Stimulated activated CD4-positive, alpha-beta T cell treated with anti-CD3 and anti-CD28 coated beads, Interleukin-12 subunit alpha, Interleukin-12 subunit beta, amount 100 ng/mL, for 48 hours (primary cell): ENCODE results near the gene MBD3L2B.

Source experiments
- DNase-seq, 3 donors: peaks; one replicate each; pipeline ENCODE4 v3.0.0-alpha.2; 2020; ENCODE audit warnings: low read depth in 2 of 3, low spot score in 1 of 3

MBD3L2B gene

DNA sequence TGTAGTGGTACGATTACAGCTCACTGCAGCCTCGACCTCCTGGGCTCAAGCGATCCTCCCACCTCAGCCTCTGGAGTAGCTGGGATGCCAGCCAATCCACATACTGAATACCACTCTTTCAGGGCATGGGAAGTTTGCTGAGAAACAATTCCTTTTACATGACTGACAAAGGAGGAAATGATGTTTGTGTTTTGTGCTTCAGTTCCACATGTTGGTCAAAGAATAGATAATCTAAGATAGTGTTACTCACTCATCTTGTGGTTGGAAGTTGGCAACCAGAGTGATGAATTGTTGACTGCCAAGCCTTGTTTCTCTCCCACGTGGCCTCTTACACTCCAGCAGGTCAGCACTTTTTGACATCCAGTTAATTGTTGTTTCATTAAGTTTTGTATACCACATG is 7.6 kb downstream of the MBD3L2B start:
- no peak for DNase-seq

DNA sequence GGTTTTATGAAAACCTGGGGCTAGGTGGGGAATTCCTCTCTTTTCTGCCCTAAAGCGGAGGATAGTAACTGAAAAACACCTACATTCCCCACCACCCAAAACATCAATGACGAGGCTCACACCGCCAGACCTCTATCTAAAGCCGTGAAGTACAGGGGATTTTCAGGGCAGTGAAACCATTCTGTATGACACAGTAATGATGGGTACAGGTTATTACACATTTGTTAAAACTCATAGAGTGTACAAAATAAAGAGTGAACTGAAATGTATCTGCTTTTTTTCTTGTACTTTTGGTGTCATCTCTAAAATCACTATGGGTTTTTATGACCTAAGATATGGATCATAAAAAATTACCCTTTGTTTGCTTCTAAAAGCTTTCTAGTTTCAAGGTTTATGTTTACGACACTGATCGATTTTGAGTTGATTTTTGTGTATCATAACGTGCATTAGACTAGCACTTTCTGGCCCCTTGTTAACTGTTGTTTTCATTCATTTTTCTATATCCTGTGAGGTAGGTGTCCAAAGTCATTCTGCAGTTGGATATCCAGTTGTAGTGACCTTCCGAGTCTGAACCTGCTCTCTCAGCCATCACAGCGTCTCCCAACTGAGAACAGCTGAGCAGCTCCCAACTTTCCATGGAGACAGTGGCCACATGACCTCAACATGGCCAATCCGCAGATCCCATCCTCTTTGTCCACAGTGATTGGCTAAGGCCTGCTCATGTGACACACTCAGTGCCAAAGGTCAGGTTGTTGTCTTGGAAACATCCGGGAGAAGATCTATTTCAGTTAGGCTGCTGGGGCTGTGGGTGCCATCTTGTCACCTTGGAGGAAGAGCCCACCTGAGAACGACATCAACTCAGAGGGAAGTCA is 10.3 kb downstream of the MBD3L2B start:
- no peak for DNase-seq

DNA sequence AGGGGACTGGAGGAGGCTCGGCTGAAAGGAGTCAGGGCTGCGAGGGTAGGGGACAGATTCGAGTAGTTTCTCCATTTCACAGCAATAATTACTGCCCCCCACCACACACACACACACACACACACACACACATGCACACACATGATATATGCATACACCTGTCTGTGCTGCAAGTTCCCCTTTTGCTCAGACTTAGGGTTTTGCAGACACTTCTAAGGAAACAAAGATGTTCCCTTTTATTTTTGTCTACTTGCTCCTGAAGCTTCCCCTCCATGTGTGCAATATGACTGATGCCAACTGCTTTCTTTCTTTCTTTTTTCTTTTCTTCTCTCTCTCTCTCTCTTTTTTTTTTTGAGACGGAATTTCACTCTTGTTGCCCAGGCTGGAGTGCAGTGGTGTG is 13.4 kb downstream of the MBD3L2B start:
- no peak for DNase-seq

DNA sequence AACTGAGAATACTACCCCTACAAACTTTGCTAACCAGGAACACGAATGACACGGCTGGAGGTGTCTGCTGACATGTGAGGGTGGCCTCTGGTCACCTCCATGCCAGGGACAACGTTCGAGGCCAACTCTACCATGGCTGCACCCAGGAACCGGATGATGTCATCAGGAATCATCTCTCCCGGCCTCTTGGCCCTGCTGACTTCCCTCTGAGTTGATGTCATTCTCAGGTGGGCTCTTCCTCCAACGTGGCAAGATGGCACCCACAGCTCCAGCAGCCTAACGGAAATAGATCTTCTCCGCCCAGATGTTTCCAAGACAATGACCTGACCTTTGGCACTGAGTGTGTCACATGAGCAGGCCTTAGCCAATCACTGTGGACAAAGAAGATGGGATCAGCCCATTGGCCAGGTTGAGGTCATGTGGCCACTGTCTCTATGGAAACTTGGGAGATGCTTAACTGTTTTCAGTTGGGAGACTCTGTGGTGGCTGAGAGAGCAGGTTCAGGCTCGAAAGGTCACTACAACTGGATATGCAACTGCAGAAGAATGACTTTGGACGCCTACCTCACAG is 15.0 kb downstream of the MBD3L2B start:
- DNase-seq = no peak

DNA sequence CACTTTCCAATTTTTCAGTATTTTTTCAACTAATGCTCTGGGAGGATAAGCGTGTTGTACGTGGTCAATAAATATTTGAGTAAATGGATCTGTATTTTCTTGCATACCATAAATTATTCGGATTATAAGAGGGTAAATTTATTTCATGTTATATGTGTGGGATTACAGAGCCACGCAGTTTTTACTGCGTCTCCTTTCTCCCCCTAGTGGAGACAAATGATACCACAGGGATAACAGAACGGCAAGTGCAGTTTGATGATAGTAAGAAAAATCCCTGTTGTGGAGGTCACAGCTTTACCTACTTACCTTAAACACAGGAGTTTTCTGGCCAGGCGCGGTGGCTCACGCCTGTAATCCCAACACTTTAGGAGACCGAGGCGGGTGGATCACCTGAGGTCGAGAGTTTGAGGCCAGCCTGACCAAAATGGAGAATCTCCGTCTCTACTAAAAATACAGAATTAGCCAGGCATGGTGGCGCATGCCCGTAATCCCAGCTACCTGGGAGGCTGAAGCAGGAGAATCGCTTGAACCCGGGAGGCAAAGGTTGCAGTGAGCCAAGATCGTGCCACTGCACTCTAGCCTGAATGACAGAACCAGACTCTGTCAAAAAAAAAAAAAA is 16.8 kb downstream of the MBD3L2B start:
- DNase-seq = no peak

DNA sequence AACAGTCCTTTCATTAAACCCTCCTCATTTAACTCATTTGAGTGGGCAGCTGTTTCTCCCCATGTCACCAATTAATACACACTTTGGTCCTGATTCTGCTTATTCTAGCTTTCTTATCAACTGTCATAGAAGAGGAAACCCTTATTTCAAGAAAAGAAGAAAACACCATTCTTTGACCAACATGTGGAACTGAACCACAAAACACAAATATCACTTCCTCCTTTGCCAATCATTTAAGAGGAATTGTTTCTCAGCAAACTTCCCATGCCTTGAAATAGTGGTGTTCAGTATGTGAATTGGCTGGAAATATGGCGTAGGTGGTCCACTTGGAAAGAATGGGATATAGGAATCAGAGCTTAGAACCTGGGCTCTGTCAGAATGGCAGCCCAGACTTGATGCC is 20.4 kb downstream of the MBD3L2B start:
- DNase-seq = no peak

DNA sequence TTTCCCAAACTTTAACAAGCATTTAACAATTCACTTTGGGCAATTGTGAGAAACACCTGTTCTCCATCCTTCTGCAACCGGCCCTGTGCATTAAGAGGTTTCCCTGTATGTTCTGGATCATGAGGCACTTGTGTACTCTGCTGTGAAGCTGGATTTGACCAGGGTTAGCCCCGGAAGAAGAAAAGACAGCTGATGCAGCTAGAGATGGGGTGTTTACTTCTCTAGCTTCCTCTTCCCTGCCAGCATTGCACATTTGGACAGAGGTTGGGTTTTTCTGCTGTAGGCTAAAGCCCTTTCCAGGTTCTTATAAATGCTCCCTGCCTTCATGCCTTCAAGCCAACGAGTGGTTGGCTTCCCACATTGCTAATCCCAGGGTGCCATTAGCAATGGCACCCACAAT is 20.9 kb downstream of the MBD3L2B start:
- no peak for DNase-seq

DNA sequence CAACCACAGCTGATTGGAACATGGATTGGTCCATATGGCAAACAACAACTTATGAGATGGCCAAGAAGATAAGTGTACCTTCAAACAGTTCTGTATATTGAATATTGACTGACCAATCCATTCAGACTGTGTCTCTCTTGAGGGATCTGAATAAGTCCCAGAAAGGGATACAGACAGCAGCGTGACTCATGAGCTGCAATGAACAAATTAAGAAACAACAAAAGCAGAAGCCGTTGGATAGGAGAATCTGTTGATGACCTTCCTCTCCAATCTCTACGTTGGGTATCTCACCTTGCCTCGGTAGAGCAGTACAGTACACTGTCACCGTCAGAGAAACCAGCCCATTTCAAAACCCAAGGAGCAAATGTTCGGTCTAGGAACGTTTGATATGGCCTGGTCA is 21.3 kb downstream of the MBD3L2B start:
- no peak for DNase-seq

DNA sequence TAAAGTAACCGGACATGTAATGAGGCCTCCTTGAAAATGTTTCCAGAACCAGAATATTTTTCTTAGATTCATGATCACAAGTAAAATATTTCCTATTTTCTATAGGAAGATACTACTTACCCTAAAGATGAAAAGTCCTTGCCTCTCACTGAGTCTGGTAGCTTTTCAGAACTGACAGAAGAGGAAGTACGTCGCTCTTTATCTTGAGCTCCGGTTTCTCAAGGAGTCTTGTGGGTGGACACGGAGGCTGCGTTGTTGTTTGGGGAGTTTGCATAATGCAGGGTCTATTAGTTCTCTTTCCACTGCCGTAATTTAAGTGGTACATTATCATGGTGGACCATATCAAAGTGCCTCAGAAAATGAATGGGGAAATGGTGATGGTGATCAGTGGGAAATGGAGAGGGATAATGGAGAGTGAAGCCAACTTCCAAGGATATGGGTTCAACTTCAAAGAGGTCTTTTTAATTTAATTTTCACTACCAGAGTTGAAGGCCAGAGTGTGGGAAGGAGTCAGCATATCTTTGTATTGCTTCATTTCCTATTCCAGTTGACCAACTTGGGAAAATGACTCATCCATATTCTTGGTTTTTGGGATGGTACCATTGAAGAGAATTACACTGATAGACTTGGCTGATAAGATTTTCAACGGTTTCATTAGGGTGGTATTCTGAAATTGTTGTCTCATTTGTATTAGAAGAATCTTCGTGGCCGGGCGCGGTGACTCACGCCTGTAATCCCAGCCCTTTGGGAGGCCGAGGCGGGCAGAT is 23.4 kb downstream of the MBD3L2B start:
- DNase-seq = no peak

DNA sequence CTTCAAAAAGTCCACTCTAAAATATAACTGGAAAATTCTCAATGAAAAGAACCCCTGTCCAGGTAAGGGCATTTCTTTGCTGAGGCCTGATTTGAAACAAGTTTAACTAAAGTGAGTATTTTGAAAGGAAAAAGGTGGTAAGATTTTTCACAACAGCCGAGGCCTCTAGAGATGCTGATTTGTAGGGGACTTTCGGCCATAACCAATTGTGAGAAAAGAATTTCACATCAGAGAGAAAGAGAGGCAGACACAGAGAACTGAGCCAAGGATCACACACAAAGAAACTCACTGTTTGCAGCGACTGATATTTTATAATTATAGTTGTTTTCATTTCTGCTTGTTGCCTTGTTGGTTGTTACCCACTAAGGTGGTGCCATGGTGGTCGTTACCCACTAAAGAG is 24.4 kb downstream of the MBD3L2B start:
- DNase-seq = no peak

DNA sequence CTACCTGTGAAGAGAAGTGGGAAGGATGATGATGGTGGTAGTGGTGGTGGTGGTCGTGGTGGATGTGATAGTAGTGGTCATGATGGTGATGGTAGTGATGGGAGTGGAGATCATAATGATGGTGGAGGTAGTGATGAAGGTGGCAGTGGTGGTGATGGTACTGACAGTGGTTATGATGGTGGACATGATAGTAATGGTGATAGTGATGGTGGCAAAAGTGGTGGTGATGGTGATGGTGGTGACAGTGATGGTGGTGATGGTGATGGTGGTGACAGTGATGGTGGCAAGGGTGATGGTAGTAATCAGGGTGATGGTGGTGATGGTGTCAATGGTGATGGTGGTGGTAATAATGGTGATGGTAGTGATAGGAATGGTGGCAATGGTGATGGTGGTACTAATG is 26.2 kb downstream of the MBD3L2B start:
- DNase-seq = no peak

DNA sequence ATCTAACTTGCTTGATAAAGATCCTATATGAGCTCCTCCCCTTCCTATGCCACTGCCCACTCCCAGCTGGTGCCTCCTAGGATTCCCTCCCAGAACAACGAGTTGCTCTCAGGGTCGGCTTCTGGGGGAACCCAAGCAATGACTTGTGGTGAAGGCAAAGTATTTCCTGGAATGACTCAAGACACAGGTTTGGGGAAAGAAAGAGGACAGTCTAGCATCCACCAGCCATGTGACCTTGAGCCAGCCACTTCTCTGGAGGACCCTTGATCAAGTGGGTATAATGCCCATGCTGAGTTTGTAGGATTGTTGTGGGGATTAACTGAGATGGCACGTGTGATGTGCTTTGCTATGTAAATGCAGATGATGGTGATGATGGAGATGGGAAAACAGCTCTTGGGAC is 33.0 kb downstream of the MBD3L2B start:
- DNase-seq = no peak

DNA sequence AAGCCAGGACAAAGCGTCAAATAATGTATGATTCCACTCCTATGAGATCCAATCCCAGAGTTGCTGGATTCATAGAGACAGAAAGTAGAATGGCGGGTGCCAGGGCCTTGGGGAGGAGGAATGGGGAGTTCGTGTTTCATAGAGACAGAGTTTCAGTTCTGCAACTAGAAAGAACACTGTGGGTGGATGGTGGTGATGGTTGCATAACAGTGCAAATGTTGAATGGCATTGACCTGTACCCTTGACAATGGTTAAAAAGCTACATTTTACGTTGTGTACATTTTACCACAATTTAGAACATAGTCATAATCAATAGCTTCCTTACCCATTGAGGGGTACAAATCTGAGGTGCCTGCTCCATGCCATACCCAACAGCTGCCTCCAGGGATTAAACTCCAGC is 33.4 kb downstream of the MBD3L2B start:
- no peak for DNase-seq

DNA sequence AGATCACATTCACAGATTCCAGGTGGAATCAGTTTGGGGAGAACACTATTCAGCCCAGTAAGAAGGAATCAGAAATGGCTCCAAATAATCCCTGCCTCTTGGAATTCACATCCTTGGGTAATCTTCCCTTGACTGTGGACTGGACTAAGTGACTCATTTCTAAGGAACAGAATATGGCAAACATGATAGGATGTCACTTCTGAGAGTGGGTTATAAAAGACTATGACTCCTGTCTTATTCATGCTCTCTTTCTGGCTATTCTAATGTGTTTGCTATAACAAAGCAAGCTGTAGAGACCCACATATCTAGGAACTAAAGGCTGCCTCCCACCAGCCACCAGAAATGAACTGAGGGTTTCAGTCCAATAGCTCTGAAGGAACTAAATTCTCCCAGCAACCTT is 37.8 kb downstream of the MBD3L2B start:
- no peak for DNase-seq

DNA sequence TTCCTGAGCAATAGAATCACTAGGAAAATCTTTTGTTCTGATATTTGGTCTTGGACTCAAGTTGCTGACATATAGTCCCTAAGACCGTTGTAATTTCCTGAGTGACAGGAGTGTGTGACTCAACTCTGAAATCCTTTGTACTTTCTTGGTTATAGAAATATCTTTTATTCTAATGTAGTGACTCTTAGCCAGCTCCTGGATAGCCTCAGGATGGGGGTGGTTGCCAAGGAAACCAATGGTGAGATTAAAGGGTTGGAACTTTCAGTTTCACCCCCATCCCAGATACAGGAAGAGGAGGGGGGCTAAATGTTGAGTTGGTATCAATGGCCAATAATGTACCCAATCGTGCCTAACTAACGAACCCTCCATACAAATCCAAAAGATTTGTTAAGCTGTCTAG is 41.8 kb downstream of the MBD3L2B start:
- DNase-seq = no peak

DNA sequence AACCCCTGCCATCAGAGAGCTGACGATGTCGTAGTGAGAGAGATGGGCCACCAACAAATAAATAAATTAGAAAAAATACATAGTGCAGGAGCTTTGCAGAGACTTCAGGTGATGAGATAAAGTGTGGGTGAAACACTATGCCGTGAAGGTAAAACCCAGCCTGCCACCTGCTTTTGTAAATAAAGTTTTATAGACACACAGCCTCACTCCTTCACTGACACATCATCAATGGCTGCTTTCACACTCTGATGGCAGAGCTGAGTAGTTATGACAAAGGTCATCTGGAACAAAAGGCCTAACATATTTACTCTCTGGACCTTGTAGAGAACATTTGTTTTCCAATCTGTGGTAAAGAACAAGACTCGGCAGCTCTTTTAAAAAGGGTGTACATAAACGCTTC is 45.0 kb downstream of the MBD3L2B start:
- DNase-seq = no peak

DNA sequence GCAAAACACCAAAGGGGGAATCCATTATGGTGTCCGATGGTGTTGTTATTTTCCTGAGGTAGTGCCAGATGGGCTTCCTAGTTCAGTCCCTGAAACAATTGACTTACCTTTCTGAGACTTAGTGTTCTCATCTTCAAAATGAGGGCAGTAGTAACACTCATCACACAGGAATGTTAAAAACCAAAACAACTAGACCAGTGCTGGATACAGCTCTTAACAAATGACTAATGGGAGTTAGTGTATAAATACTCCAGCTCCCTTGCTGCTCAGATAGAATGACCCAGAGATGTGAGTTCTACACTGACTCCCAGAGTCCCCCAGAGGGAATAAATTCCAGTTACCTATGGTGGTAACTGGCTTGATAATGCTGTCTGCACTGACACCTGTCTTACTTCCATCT is 49.9 kb downstream of the MBD3L2B start:
- DNase-seq = no peak

DNA sequence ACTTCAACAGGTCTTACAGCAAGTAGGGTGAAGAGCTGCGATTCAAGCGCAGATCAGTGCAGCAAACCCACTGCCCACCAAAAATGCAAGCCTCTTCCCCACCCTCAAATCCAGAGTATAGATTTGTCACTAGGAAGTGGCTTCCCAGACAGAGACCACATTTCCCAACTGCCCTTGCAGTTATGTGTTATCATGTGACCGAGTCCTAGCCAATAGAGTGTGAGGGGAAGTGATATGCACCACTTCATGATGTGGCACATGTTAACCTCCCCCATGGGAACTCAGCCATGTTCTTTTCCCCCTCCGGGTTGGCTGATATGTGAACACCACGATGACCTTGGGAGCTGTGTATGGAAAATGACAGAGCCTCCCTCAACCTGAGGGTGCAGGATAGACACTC is 50.8 kb downstream of the MBD3L2B start:
- DNase-seq = no peak

DNA sequence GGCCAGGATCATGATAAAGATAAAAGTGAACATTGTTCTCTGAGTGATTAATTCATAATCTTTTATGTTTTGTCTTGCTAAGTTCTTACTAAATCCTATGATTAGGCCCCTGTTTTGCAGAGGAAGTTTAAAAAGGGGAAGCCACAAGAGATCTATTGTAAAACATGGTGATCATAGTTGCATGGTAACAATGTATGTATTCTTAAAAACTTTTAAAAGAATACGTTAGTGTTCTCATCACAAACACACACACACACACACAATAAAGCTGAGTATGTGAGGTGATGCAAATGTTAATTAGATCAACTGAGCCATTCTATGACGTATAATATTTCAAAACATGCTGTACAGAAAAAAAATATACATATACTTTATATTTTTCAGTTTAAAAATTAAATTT is 51.2 kb downstream of the MBD3L2B start:
- DNase-seq = no peak

DNA sequence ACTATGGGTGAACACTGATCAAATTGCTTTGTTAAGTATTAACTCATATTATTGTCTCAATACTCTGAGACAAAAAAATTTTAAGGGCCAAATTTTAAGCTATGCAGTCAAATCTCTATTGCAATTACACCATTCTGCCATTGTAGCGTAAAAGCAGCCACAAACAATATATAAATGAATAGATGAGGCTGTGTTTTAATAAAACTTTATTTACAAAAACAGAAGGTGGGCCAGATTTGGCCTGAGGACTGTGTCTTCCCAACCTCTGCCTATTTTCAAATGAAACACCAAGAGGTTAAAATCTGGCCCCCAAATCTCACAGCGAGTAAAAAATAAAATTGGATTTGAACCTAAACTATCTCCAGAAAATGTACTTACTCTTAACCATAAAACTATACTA is 51.7 kb downstream of the MBD3L2B start:
- no peak for DNase-seq
